Measurements from ENCODE around the gene CDHR5. TPM values are rescaled to one million over a fixed set of nuclear protein-coding genes. Genes with fewer than 3 reads are reported as not detected.
"Not testable (repeated sequence)": the region's sequence is repeated elsewhere in the genome, so short reads cannot be mapped to it uniquely, and the experiment has no call there.

CDHR5 gene
- total and polyA plus RNA-seq, 9 of the 15 experiments (the other 6 are each of a cell fraction or from before 2014, with no cell fraction given), result 0.16 TPM; not detected in 8

DNA sequence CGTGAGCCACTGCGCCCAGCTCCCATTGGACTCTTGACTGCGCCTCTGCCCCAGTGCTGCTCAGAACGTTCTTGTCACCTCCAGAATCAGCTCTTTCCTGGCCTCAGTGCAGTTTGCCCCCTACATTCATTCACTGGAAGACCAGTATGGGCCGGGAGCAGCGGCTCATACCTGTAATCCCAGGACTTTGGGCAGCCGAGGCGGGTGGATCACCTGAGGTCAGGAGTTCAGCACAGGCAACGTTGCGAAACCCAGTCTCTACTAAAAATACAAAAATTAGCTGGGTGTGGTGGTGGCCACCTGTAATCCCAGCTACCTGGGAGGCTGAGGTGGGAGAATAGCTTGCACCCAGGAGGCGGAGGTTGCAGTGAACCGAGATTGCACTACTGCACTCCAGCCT lies 29.7 kb upstream of the CDHR5 start:
- H3K4me3 ChIP-seq; H4K20me1 ChIP-seq (replicated peaks; ENCODE audit: control insufficient read depth, insufficient read depth, low read length); H3K9ac ChIP-seq (ENCODE audit: insufficient read depth in 1 of 2, low read depth in 2 of 2, low read length in 2 of 2); FAIRE-seq; H2AFZ ChIP-seq (ENCODE audit: low read depth, low read length); CTCF ChIA-PET (ENCODE audit: low intra/inter-chr PET ratio); H3K9me1 ChIP-seq (ENCODE audit: control insufficient read depth, insufficient read depth, low read length); DNase-seq (ENCODE audit: extremely low read depth in 1 of 4, low spot score in 3 of 4); H3K79me2 ChIP-seq (ENCODE audit: control insufficient read depth, insufficient read depth, low read length); H3K27me3 ChIP-seq (ENCODE audit: control insufficient read depth in 2 of 2, insufficient read depth in 2 of 2, low read length in 2 of 2); BruUV-seq (replicated peaks); H3K9me3 ChIP-seq (replicated peaks; ENCODE audit: control insufficient read depth, insufficient read depth, low read depth, low read length); in situ Hi-C loops (cut with MboI); H3K4me2 ChIP-seq (ENCODE audit: insufficient read depth, low read length); intact Hi-C loops (cut with micrococcal nuclease); H3K27ac ChIP-seq (ENCODE audit: extremely low read depth, low read depth, low read length); ATAC-seq: not testable (repeated sequence)
- 83% methylated on average over 10 of the region's 12 CpGs for WGBS (ENCODE audit: insufficient coverage, low coverage, missing lambda C conversion rate)
- Histone ChIP-seq H3K4me1 (replicated peaks in 1 of 2; ENCODE audit: control insufficient read depth in 2 of 2, insufficient read depth in 2 of 2, low read length in 2 of 2) (peaks cover 0 to 12% of the 10 kb centered on the region in 2 experiments; a peak in 1 of 5 replicates), H3K36me3 (ENCODE audit: control insufficient read depth, insufficient read depth, low read length) (peaks cover 80% of the 10 kb centered on the region; the same call in 2 of the 3 replicates)
- POLR2A ChIA-PET, result interaction anchor here (0.8 to 1.6 kb wide), 5 partner anchors 8 to 19 kb away, joined by 3 to 6 read pairs (median 4); no protein-coding TSS in a partner anchor
- peak; percentile 55; the same call in 1 of the 2 replicates for TF ChIP-seq CEBPB (tag; IDR thresholded peaks at IDR 0.05)

DNA sequence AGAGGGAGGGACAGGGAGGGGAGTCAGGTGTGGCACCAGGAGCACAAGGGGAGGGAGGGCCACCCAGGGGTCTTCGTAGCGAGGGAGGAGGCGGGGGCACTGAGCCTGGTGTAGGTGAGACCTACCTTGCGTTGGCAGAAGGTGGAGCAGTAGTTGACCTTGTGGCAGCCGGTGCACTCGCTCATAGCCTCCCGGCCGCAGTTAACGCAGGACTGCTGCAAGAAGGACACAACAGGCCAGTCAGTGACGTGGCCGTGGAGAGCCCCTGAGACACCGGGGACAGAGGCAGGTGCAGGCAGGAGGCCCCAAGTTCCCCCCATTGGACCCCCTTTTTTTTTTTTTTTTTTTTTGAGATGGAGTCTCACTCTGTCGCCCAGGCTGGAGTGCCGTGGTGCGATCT lies 29.1 kb upstream of the CDHR5 start:
- Histone ChIP-seq H3K4me3 (no peak overlapping the region), H2AFZ (ENCODE audit: low read depth, low read length) (no peak overlapping the region), H4K20me1 (replicated peaks; ENCODE audit: control insufficient read depth, insufficient read depth, low read length) (no peaks in the 10 kb centered on the region), H3K4me1 (replicated peaks in 1 of 2; ENCODE audit: control insufficient read depth in 2 of 2, insufficient read depth in 2 of 2, low read length in 2 of 2) (peaks cover 0 to 12% of the 10 kb centered on the region in 2 experiments; a peak in 1 of 5 replicates), H3K9me1 (ENCODE audit: control insufficient read depth, insufficient read depth, low read length) (no peaks in the 10 kb centered on the region), H3K9me3 (replicated peaks; ENCODE audit: control insufficient read depth, insufficient read depth, low read depth, low read length) (no peaks in the 10 kb centered on the region), H3K79me2 (ENCODE audit: control insufficient read depth, insufficient read depth, low read length) (no peaks in the 10 kb centered on the region; the same call in 2 of the 3 replicates), H3K27me3 (ENCODE audit: control insufficient read depth in 2 of 2, insufficient read depth in 2 of 2, low read length in 2 of 2) (no peaks in the 10 kb centered on the region), H3K36me3 (ENCODE audit: control insufficient read depth, insufficient read depth, low read length) (peaks cover 77% of the 10 kb centered on the region; the same call in 2 of the 3 replicates), H3K9ac (ENCODE audit: insufficient read depth in 1 of 2, low read depth in 2 of 2, low read length in 2 of 2) (no peak overlapping the region), H3K27ac (ENCODE audit: extremely low read depth, low read depth, low read length) (no peak overlapping the region), H3K4me2 (ENCODE audit: insufficient read depth, low read length) (no peak overlapping the region)
- DNase-seq (ENCODE audit: extremely low read depth in 1 of 4, low spot score in 3 of 4), result no peak
- no TSS peak for BruUV-seq (replicated peaks)
- TF ChIP-seq POLR2G (IDR thresholded peaks at IDR 0.05; ENCODE audit: low read depth, low read length), result peak; percentile 43
- TF ChIP-seq DNMT1 (IDR thresholded peaks at IDR 0.05), result no peak
- FAIRE-seq, result no peak
- WGBS (ENCODE audit: insufficient coverage, low coverage, missing lambda C conversion rate), result 79% methylated on average over 6 of the region's 15 CpGs
- POLR2A ChIA-PET, result interaction anchor here (1.1 to 1.3 kb wide), 2 partner anchors 11 to 12 kb away, joined by 3 to 4 read pairs; no protein-coding TSS in a partner anchor
- in situ Hi-C loops (cut with MboI) (no loop called here), intact Hi-C loops (cut with micrococcal nuclease) (no loop called here)
- ATAC-seq, result no peak
- CTCF ChIA-PET (ENCODE audit: low intra/inter-chr PET ratio), result no interaction called here

GRCh38 chr11:653136-653535 lies 28.4 kb upstream of the CDHR5 start:
- DNase-seq (ENCODE audit: extremely low read depth in 1 of 4, low spot score in 3 of 4); H3K79me2 ChIP-seq (ENCODE audit: control insufficient read depth, insufficient read depth, low read length); FAIRE-seq; H3K27ac ChIP-seq (ENCODE audit: extremely low read depth, low read depth, low read length); H4K20me1 ChIP-seq (replicated peaks; ENCODE audit: control insufficient read depth, insufficient read depth, low read length); H3K4me1 ChIP-seq (replicated peaks in 1 of 2; ENCODE audit: control insufficient read depth in 2 of 2, insufficient read depth in 2 of 2, low read length in 2 of 2); H3K4me3 ChIP-seq; H3K27me3 ChIP-seq (ENCODE audit: control insufficient read depth in 2 of 2, insufficient read depth in 2 of 2, low read length in 2 of 2); H3K9ac ChIP-seq (ENCODE audit: insufficient read depth in 1 of 2, low read depth in 2 of 2, low read length in 2 of 2); H3K9me3 ChIP-seq (replicated peaks; ENCODE audit: control insufficient read depth, insufficient read depth, low read depth, low read length); H3K9me1 ChIP-seq (ENCODE audit: control insufficient read depth, insufficient read depth, low read length); in situ Hi-C loops (cut with MboI); BruUV-seq (replicated peaks); H2AFZ ChIP-seq (ENCODE audit: low read depth, low read length); ATAC-seq; intact Hi-C loops (cut with micrococcal nuclease); H3K4me2 ChIP-seq (ENCODE audit: insufficient read depth, low read length); CTCF ChIA-PET (ENCODE audit: low intra/inter-chr PET ratio): not testable (repeated sequence)
- H3K36me3 ChIP-seq (ENCODE audit: control insufficient read depth, insufficient read depth, low read length), result peaks cover 77% of the 10 kb centered on the region; the same call in 2 of the 3 replicates
- POLR2A ChIA-PET, result interaction anchor here (0.6 kb wide), 1 partner anchor 10 kb away, joined by 3 read pairs; no protein-coding TSS in a partner anchor
- 89% methylated on average over 14 of the region's 14 CpGs for WGBS (ENCODE audit: insufficient coverage, low coverage, missing lambda C conversion rate)
